Stimulated activated CD4-positive, alpha-beta T cell treated with anti-CD3 and anti-CD28 coated beads, TNF-alpha, amount 100 ng/mL, for 1 hour (primary cell): ENCODE results near the gene MATN4.

Experiments
- DNase-seq, 3 donors: peaks; one replicate each; pipeline ENCODE4 v3.0.0-alpha.2; 2020; ENCODE audit warnings: low read depth in 3 of 3, low spot score in 1 of 3

MATN4 gene

GRCh38 chr20:45341939-45342854, 34.1 kb upstream of the MATN4 start:
- no peak for DNase-seq

- DNase-seq = no peak
These were observed 33.5 kb upstream of the MATN4 start for GRCh38 chr20:45341579-45341938.

GRCh38 chr20:45340951-45341350, 32.9 kb upstream of the MATN4 start:
- no peak for DNase-seq

- no peak for DNase-seq
These were observed 32.2 kb upstream of the MATN4 start for GRCh38 chr20:45340236-45340847.

GRCh38 chr20:45339799-45340198, 31.7 kb upstream of the MATN4 start:
- DNase-seq = no peak

- no peak for DNase-seq
These were observed 31.0 kb upstream of the MATN4 start for GRCh38 chr20:45339084-45339483.

GRCh38 chr20:45338121-45339030, 30.3 kb upstream of the MATN4 start:
- no peak for DNase-seq

GRCh38 chr20:45337367-45338120, 29.4 kb upstream of the MATN4 start:
- DNase-seq = no peak

- DNase-seq = no peak
These were observed 28.6 kb upstream of the MATN4 start for GRCh38 chr20:45336530-45337366.

- no peak for DNase-seq
These were observed 22.4 kb upstream of the MATN4 start for GRCh38 chr20:45330476-45330875.

GRCh38 chr20:45329497-45330319, 21.6 kb upstream of the MATN4 start:
- no peak for DNase-seq

GRCh38 chr20:45328451-45328850, 20.4 kb upstream of the MATN4 start:
- no peak for DNase-seq

- no peak for DNase-seq
These were observed 17.3 kb upstream of the MATN4 start for GRCh38 chr20:45325371-45325770.

GRCh38 chr20:45323731-45324130, 15.6 kb upstream of the MATN4 start:
- DNase-seq = no peak

GRCh38 chr20:45322952-45323383, 14.9 kb upstream of the MATN4 start:
- no peak for DNase-seq

- DNase-seq = no peak
These were observed 13.0 kb upstream of the MATN4 start for GRCh38 chr20:45320948-45321595.

- no peak for DNase-seq
These were observed 10.8 kb upstream of the MATN4 start for GRCh38 chr20:45318948-45319347.

- no peak for DNase-seq
These were observed 10.4 kb upstream of the MATN4 start for GRCh38 chr20:45318386-45318939.
